ENCODE data around the gene LY6G5B.
A peak's percentile ranks its signal among the peaks of the same experiment; 100 is the strongest.

Gene LY6G5B

GRCh38 chr6:31687860-31688693 lies 18.3 kb downstream of the LY6G5B start:
- Histone ChIP-seq H3K9ac (ENCODE audit: low read depth, low read length) (no peak overlapping the region), H3K79me2 (ENCODE audit: insufficient read depth, low read length) (no peaks in the 10 kb centered on the region), H3K4me3 (ENCODE audit: low read depth in 1 of 2, low read length in 2 of 2) (no peak overlapping the region), H3K4me1 (ENCODE audit: insufficient read depth, low read length) (no peaks in the 10 kb centered on the region), H2AFZ (ENCODE audit: low read depth, low read length) (no peak overlapping the region), H3K9me3 (ENCODE audit: insufficient read depth, low read length, severe bottlenecking) (no peaks in the 10 kb centered on the region), H3K36me3 (ENCODE audit: insufficient read depth, low read length) (peaks cover 75% of the 10 kb centered on the region), H3K27me3 (ENCODE audit: insufficient read depth, low read length, poor library complexity) (no peaks in the 10 kb centered on the region), H3K27ac (ENCODE audit: low read length) (no peak overlapping the region), H3K4me2 (ENCODE audit: insufficient read depth, low read length) (no peak overlapping the region), H4K20me1 (ENCODE audit: insufficient read depth, low read length) (no peaks in the 10 kb centered on the region)
- ATAC-seq (ENCODE audit: insufficient read depth, low read depth) (no peak), DNase-seq (no peak)
- TF ChIP-seq CTCF (IDR thresholded peaks at IDR 0.05; ENCODE audit: borderline replicate concordance, extremely low read depth, low read length, poor library complexity, severe bottlenecking) (no peak), EZH2 (IDR thresholded peaks at IDR 0.05; ENCODE audit: borderline replicate concordance, low read depth, low read length, severe bottlenecking) (no peak)

DNA sequence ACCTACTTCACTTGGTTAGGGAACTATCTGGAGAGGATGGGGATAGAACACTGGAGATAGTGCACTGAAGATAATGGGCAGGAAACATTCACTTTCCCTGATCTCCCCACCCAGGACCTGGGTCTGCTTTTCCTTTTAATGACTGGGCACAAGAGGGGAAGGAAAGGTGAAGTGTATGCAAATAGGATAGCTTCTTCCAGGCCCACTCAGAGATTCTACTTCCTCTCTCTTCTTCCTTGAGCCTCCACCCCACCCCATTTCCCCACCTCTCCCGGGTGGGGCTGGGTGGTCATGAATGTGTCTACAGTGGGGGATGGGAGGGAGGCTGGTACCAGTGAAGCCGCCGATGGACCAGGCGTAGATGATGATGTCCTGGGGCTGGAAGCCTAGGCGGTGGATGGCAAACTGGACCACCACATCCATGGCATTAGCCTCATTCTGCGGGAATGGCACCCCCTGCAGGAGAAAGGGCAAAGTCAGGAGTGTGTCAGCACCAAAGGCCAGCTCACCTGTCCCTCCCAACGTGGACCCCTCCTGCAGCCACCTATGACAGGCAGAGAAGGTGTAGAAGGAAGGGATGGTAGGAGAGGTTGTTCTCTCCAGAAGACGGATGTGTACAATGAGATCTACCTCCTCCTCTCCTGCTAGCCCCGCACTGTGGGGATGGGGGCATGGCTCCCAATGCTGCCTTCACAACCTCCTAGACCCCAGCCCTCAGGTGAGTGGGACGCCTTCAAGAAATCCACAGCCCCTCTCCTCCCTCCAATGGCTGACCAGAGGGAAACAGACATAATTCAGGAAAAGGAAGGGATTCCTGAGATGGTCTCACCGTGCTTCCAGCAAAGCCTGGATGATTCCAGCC lies 19.7 kb downstream of the LY6G5B start:
- no peaks in the 10 kb centered on the region for H3K79me2 ChIP-seq (ENCODE audit: insufficient read depth, low read length)
- H4K20me1 ChIP-seq (ENCODE audit: insufficient read depth, low read length): no peaks in the 10 kb centered on the region
- no peak overlapping the region for H3K27ac ChIP-seq (ENCODE audit: low read length)
- TF ChIP-seq CTCF (IDR thresholded peaks at IDR 0.05; ENCODE audit: borderline replicate concordance, extremely low read depth, low read length, poor library complexity, severe bottlenecking): peak; percentile 62
- no peak for TF ChIP-seq EZH2 (IDR thresholded peaks at IDR 0.05; ENCODE audit: borderline replicate concordance, low read depth, low read length, severe bottlenecking)
- ATAC-seq (ENCODE audit: insufficient read depth, low read depth): peak; percentile 38; the same call in 1 of the 3 replicates
- no peak overlapping the region for H3K9ac ChIP-seq (ENCODE audit: low read depth, low read length)
- H3K4me1 ChIP-seq (ENCODE audit: insufficient read depth, low read length): no peaks in the 10 kb centered on the region
- DNase-seq: no peak
- H3K4me3 ChIP-seq (ENCODE audit: low read depth in 1 of 2, low read length in 2 of 2): no peak overlapping the region
- no peak overlapping the region for H2AFZ ChIP-seq (ENCODE audit: low read depth, low read length)
- no peaks in the 10 kb centered on the region for H3K27me3 ChIP-seq (ENCODE audit: insufficient read depth, low read length, poor library complexity)
- no peak overlapping the region for H3K4me2 ChIP-seq (ENCODE audit: insufficient read depth, low read length)
- H3K36me3 ChIP-seq (ENCODE audit: insufficient read depth, low read length): peaks cover 85% of the 10 kb centered on the region
- H3K9me3 ChIP-seq (ENCODE audit: insufficient read depth, low read length, severe bottlenecking): no peaks in the 10 kb centered on the region

GRCh38 chr6:31690231-31691077 lies 20.7 kb downstream of the LY6G5B start:
- H2AFZ ChIP-seq (ENCODE audit: low read depth, low read length): no peak overlapping the region
- no peak overlapping the region for H3K9ac ChIP-seq (ENCODE audit: low read depth, low read length)
- H3K9me3 ChIP-seq (ENCODE audit: insufficient read depth, low read length, severe bottlenecking): no peaks in the 10 kb centered on the region
- no peaks in the 10 kb centered on the region for H3K79me2 ChIP-seq (ENCODE audit: insufficient read depth, low read length)
- no peak overlapping the region for H3K27ac ChIP-seq (ENCODE audit: low read length)
- peaks cover 90% of the 10 kb centered on the region for H3K36me3 ChIP-seq (ENCODE audit: insufficient read depth, low read length)
- ATAC-seq (ENCODE audit: insufficient read depth, low read depth) (no peak), DNase-seq (no peak)
- TF ChIP-seq EZH2 (IDR thresholded peaks at IDR 0.05; ENCODE audit: borderline replicate concordance, low read depth, low read length, severe bottlenecking): no peak
- no peak for TF ChIP-seq CTCF (IDR thresholded peaks at IDR 0.05; ENCODE audit: borderline replicate concordance, extremely low read depth, low read length, poor library complexity, severe bottlenecking)
- H4K20me1 ChIP-seq (ENCODE audit: insufficient read depth, low read length): 0 out of 2 replicates have a peak, but pooled peaks cover 4% of the 10 kb centered on the region
- H3K4me3 ChIP-seq (ENCODE audit: low read depth in 1 of 2, low read length in 2 of 2): no peak overlapping the region
- H3K27me3 ChIP-seq (ENCODE audit: insufficient read depth, low read length, poor library complexity): no peaks in the 10 kb centered on the region
- no peak overlapping the region for H3K4me2 ChIP-seq (ENCODE audit: insufficient read depth, low read length)
- no peaks in the 10 kb centered on the region for H3K4me1 ChIP-seq (ENCODE audit: insufficient read depth, low read length)

Measured in DND-41 (cell line).